NK-92 (cell line): Measurements from ENCODE around the gene SEMA3F.

Experiments
- DNase-seq: peaks from one replicate; lab custom pipeline; 2025; ENCODE audit not compliant: unreplicated experiment; lab: John Stamatoyannopoulos, UW

SEMA3F gene

DNA sequence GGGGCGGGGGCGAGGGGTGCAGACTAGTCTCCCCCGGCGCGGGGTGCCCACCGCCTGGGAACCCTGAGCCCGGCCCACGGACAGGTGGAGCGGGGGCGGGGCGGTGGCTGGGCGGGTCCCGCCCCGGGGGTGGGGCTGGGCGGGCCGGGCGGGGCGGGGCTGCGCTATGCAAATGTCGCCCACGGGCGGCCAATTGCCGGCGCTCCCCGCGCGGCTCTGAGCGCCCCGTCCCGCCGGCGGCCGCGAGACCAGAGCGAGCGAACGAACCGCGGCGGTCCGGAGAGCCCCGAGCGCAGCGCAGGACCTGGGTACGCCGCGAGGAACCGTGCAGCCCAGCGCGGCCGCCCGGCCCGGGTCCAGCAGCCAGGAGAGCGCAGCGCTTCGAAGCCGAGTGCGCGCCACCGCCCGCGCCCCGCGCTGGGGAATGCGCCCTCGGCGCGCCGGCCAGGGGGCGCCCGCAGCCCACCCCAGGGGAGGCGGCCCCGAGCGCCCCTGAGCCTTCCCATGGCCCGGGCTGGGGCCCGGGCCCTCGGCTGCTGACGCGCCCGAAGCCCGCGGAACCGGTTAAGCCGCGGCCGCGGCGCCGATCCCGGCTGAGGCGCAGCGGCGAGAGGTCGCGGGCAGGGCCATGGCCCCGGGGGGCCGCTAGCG lies at the start of gene SEMA3F:
Gene SEMA3F (plus strand): TSS at position 485 of the 651 bp plus-strand sequence. CDS start 4,299 bp downstream, outside the sequence.
- no peak for DNase-seq

- no peak for DNase-seq
These were observed 43.4 kb upstream of the SEMA3F start for GRCh38 chr3:50111757-50112156.

- no peak for DNase-seq
These were observed 42.7 kb upstream of the SEMA3F start for GRCh38 chr3:50112462-50112861.

DNA sequence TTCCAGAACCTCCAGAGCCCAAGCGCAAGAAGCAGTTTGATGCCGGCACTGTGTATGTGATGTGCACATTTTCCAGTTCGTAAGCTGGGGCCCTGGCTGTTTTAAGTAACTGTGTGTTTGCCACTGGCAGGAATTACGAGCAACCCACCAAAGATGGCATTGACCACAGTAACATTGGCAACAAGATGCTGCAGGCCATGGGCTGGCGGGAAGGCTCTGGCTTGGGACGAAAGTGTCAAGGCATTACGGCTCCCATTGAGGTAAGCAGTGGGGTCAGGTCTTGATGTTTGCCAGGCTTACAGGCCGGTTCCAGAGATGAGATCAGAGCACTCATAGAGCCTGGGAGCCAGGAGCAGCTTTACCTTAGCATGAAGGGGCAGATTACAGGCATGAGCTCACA lies 38.0 kb upstream of the SEMA3F start:
- DNase-seq = no peak

DNA sequence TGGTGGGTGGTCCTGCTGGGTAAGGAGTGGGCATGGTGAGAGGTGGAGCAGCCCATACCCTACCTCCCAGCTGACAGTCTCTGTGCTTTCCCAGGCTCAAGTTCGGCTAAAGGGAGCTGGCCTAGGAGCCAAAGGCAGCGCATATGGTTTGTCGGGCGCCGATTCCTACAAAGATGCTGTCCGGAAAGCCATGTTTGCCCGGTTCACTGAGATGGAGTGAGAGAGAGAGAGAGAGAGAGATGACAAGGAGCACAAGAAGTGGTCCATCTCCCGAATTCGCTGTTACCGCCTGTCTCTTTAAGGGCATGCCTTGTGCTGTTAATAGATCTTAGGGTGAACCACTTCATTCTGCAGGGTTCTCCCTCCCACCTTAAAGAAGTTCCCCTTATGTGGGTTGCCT lies 36.9 kb upstream of the SEMA3F start:
- no peak for DNase-seq

GRCh38 chr3:50119786-50120185 lies 35.3 kb upstream of the SEMA3F start:
- no peak for DNase-seq

DNA sequence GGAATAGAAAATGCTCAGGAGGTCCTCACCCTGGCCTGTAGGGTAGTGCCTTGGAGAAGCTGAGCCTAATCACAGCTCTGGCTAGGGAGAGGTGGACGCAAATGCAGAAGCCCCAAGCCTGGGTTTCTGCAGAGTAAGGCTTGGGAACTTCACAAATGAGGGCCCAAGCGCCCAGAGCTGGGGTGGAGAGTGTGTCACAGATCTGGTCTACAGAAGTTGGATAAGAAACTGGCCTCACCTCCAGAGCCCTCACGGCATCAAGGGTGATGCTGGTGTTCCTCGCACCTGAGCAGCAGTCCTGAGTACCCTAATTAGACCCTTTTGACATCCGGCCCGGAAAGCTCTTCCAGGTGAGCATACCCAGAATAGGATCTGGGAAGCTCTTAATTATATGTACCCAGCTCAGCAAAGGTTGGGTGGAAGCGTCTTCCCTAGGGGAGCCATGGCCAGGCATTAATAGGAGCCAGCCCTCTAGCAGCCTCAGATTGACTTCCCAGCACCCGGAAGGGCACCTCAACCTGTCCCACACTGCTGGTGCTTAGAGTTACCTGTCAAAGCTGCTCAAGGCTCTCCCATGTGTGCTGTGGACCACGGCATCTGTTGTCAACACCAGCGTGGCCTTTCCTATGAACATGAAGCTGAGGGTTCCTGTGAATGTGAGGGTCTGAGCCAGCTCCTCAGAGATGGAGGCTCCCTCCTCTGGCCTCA lies 34.6 kb upstream of the SEMA3F start:
- no peak for DNase-seq

DNA sequence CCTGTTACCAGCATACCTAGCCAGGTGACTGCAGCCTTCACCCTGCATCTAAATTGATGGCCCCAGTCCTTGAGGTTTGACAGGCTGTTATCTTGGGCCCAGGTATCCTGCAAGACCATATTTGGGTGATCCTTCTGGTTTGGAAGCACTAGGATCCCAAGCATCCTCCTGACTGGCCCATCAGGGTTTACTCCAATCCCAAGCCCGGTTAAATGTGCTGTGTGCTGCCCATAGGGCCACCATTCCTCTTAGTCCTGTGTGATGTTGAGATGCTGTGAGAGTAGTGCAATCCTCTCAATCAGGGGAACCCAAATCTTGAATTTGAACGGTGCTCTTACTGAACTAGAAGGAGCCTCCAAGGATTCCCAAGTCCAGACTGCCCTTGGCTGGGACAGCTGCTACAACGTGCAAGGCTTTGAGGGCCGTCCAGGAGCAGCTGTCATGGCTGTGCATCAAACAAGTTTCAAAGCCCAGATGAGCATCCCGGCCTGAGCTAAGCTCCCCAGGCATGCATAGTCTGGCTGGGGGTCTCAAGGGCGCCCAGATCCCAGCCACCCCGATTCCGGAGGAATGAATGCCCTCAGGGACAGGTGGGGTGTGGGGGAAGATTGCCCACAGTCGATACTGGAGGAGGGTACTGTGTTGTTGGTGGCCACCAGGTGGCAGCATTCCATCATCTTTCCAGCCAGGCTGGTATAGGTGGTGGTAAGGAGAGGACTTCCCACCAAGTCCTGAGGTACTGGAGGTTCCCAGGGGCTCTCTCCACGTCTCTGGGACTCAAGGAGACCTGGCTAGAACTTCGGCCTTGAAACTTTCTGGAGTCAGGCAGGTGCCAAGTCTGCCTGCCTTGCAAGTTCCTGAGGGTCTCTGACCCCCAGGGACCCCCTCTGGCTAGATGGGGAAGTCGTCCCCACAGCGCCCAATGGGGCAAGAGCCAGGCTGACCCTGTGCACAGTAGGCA lies 33.8 kb upstream of the SEMA3F start:
- DNase-seq = no peak

DNA sequence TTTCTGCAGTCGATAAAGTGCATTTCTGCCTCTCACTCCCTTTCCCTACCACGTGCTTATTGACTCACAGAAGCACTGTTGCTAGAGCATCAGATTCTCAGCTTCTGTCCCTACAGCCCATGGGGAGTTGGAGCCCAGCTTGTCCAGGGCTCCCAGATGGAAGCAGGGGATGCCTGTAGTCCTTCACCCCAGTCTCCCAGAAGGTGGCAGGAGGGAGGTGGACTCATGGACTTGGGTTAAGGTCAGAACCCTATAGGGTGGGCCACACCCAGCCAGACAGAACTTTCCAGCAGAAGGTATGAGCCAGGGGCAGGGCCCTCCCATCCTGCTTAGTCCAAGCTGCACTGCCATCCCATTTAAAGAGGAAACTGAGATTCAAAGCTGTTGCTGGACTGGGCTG lies 33.1 kb upstream of the SEMA3F start:
- DNase-seq = no peak

GRCh38 chr3:50122661-50123391 lies 32.3 kb upstream of the SEMA3F start:
- no peak for DNase-seq

GRCh38 chr3:50123394-50124051 lies 31.6 kb upstream of the SEMA3F start:
- DNase-seq = no peak

GRCh38 chr3:50124052-50124799 lies 30.9 kb upstream of the SEMA3F start:
- DNase-seq = no peak

GRCh38 chr3:50124800-50125178 lies 30.3 kb upstream of the SEMA3F start:
- no peak for DNase-seq

GRCh38 chr3:50125541-50126286 lies 29.4 kb upstream of the SEMA3F start:
- no peak for DNase-seq

- DNase-seq = no peak
These were observed 28.6 kb upstream of the SEMA3F start for GRCh38 chr3:50126287-50127211.

- no peak for DNase-seq
These were observed 27.9 kb upstream of the SEMA3F start for GRCh38 chr3:50127251-50127691.

- DNase-seq = no peak
These were observed 27.1 kb upstream of the SEMA3F start for GRCh38 chr3:50128001-50128400.

GRCh38 chr3:50130436-50130835 lies 24.7 kb upstream of the SEMA3F start:
- no peak for DNase-seq
